HepG2 (cell line): Measurements from ENCODE around the gene PRUNE1. TPM values are rescaled to one million over a fixed set of nuclear protein-coding genes. Genes with fewer than 3 reads are reported as not detected.

Source experiments
- FOXC1 ChIP-seq: sonication (generic); formaldehyde crosslinking; IDR thresholded peaks from 2 replicates; pipeline ENCODE4 v1.8.0; 2022; ENCODE audit warnings: mild to moderate bottlenecking, missing genetic modification reagents, borderline replicate concordance
- MYNN ChIP-seq: sonication (generic); formaldehyde crosslinking; IDR thresholded peaks from 2 replicates; pipeline ENCODE4 v1.4.0; 2020; ENCODE audit warnings: mild to moderate bottlenecking, low read depth, missing genetic modification reagents
- NONO ChIP-seq, 2 experiments: fragments of 450-650 bp in 1 of 2; sonication (generic) in 1 of 2; formaldehyde crosslinking in 1 of 2; IDR thresholded peaks in 1 of 2; conservative IDR thresholded peaks in 1 of 2; 2 replicates each; pipeline versions ENCODE4 v1.6.1 to v1.8.0; 2017 to 2022; ENCODE audit warnings: mild to moderate bottlenecking in 1 of 2, missing genetic modification reagents in 1 of 2, moderate library complexity in 1 of 2
- POLR2AphosphoS5 ChIP-seq: IDR thresholded peaks from 2 replicates; pipeline ENCODE4 v1.6.1; 2012; ENCODE audit warnings: low read depth, low read length
- SSRP1 ChIP-seq: IDR thresholded peaks from 2 replicates; pipeline ENCODE4 v1.6.1; 2016; ENCODE audit warnings: control low read depth
- TERF1 ChIP-seq: sonication (generic); formaldehyde crosslinking; IDR thresholded peaks from 2 replicates; pipeline ENCODE4 v1.8.0; 2022; ENCODE audit warnings: mild to moderate bottlenecking, missing genetic modification reagents, moderate library complexity
- ZBTB20 ChIP-seq: sonication (generic); formaldehyde crosslinking; IDR thresholded peaks from 2 replicates; pipeline ENCODE4 v1.8.1; 2023; ENCODE audit warnings: missing genetic modification reagents, low read depth, mild to moderate bottlenecking, borderline replicate concordance
- ZNF292 ChIP-seq: sonication (generic); formaldehyde crosslinking; IDR thresholded peaks from 2 replicates; pipeline ENCODE4 v1.8.1; 2022; ENCODE audit warnings: mild to moderate bottlenecking, low read depth, missing genetic modification reagents, borderline replicate concordance
- ZNF451 ChIP-seq: sonication (generic); formaldehyde crosslinking; IDR thresholded peaks from 2 replicates; pipeline ENCODE4 v1.5.0; 2020; ENCODE audit warnings: mild to moderate bottlenecking, missing genetic modification reagents
- ZNF572 ChIP-seq: sonication (generic); formaldehyde crosslinking; IDR thresholded peaks from 2 replicates; pipeline ENCODE4 v1.5.1; 2020; ENCODE audit warnings: mild to moderate bottlenecking, missing genetic modification reagents
- ZNF576 ChIP-seq: sonication (generic); formaldehyde crosslinking; IDR thresholded peaks from 2 replicates; pipeline ENCODE4 v1.4.0; 2020; ENCODE audit warnings: mild to moderate bottlenecking, missing genetic modification reagents
- polyA plus RNA-seq, 8 experiments: library from polyadenylated mRNA; depleted of rRNA in 3 of 8; stranded (reverse) in 7 of 8; unstranded in 1 of 8; fragments of >200 nt; fragmentation: Illumina TruSeq in 4 of 8; extraction: Trizol in 4 of 8; gene quantifications; 2 replicates each; pipeline versions ENCODE4 v1.2.1 to v1.2.3, GENCODE V29; 2011 to 2016; ENCODE audit warnings: low read depth in 4 of 8, missing spikeins in 1 of 8, mixed read lengths in 1 of 8; ENCODE audit not compliant: insufficient read depth in 1 of 8
- total RNA-seq, 5 experiments: library from RNA; depleted of rRNA; stranded (reverse); fragments of >200 nt; fragmentation: Illumina TruSeq; extraction: Trizol; gene quantifications; 2 replicates each; pipeline ENCODE4 v1.2.3, GENCODE V29; 2016; ENCODE audit warnings: low read depth in 1 of 5
- TF ChIP-seq, protein P1 (sequence below): sonication (generic); formaldehyde crosslinking; IDR thresholded peaks from one replicate; pipeline ENCODE4 v1.5.1; 2020; ENCODE audit warnings: mild to moderate bottlenecking, missing genetic modification reagents; ENCODE audit errors: not compliant biosample characterization
- TF ChIP-seq, protein P2 (sequence below): sonication (generic); formaldehyde crosslinking; IDR thresholded peaks from 2 replicates; pipeline ENCODE4; 2020; ENCODE audit warnings: missing genetic modification reagents, mild to moderate bottlenecking, borderline replicate concordance

The PRUNE1 gene
- total and polyA plus RNA-seq, 2 of the 13 experiments (the other 11 are each of a cell fraction or from before 2014, with no cell fraction given) = 19.0 to 31.9 TPM

- TF ChIP-seq MYNN (CRISPR knock-in tag) (peak; percentile 65; the same call in 1 of the 2 replicates), ZNF572 (CRISPR knock-in tag) (no peak; the same call in 1 of the 2 replicates), FOXC1 (no peak; the same call in 1 of the 2 replicates), ZNF576 (CRISPR knock-in tag) (no peak), ZNF451 (CRISPR knock-in tag) (no peak), ZBTB20 (CRISPR knock-in tag) (peak; percentile 90; the same call in 1 of the 2 replicates), SSRP1 (no peak), POLR2AphosphoS5 (peak; percentile 69), TERF1 (CRISPR knock-in tag) (no peak), ZNF292 (CRISPR knock-in tag) (0 out of 2 replicates have a peak, but pooled peaks have one; percentile 38), NONO (IDR thresholded peaks at IDR 0.05) (no peak), NONO (CRISPR knock-in tag; conservative IDR thresholded peaks at IDR 0.05) (peak; percentile 81)
- TF ChIP-seq, protein P1, sequence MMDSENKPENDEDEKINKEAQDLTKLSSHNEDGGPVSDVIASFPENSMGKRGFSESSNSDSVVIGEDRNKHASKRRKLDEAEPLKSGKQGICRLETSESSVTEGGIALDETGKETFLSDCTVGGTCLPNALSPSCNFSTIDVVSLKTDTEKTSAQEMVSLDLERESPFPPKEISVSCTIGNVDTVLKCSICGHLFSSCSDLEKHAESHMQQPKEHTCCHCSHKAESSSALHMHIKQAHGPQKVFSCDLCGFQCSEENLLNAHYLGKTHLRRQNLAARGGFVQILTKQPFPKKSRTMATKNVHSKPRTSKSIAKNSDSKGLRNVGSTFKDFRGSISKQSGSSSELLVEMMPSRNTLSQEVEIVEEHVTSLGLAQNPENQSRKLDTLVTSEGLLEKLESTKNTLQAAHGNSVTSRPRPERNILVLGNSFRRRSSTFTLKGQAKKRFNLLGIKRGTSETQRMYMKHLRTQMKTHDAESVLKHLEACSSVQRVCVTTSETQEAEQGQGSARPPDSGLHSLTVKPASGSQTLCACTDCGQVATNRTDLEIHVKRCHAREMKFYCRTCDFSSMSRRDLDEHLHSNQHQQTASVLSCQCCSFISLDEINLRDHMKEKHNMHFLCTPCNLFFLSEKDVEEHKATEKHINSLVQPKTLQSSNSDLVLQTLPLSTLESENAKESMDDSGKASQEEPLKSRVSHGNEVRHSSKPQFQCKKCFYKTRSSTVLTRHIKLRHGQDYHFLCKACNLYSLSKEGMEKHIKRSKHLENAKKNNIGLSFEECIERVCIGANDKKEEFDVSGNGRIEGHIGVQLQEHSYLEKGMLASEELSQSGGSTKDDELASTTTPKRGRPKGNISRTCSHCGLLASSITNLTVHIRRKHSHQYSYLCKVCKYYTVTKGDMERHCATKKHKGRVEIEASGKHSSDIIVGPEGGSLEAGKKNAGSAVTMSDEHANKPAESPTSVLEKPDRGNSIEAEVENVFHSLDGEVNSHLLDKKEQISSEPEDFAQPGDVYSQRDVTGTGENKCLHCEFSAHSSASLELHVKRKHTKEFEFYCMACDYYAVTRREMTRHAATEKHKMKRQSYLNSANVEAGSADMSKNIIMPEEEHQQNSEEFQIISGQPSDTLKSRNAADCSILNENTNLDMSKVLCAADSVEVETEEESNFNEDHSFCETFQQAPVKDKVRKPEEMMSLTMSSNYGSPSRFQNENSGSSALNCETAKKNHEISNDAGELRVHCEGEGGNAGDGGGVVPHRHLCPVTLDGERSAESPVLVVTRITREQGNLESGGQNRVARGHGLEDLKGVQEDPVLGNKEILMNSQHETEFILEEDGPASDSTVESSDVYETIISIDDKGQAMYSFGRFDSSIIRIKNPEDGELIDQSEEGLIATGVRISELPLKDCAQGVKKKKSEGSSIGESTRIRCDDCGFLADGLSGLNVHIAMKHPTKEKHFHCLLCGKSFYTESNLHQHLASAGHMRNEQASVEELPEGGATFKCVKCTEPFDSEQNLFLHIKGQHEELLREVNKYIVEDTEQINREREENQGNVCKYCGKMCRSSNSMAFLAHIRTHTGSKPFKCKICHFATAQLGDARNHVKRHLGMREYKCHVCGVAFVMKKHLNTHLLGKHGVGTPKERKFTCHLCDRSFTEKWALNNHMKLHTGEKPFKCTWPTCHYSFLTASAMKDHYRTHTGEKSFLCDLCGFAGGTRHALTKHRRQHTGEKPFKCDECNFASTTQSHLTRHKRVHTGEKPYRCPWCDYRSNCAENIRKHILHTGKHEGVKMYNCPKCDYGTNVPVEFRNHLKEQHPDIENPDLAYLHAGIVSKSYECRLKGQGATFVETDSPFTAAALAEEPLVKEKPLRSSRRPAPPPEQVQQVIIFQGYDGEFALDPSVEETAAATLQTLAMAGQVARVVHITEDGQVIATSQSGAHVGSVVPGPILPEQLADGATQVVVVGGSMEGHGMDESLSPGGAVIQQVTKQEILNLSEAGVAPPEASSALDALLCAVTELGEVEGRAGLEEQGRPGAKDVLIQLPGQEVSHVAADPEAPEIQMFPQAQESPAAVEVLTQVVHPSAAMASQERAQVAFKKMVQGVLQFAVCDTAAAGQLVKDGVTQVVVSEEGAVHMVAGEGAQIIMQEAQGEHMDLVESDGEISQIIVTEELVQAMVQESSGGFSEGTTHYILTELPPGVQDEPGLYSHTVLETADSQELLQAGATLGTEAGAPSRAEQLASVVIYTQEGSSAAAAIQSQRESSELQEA (CRISPR knock-in tag) = no peak
- TF ChIP-seq, protein P2, sequence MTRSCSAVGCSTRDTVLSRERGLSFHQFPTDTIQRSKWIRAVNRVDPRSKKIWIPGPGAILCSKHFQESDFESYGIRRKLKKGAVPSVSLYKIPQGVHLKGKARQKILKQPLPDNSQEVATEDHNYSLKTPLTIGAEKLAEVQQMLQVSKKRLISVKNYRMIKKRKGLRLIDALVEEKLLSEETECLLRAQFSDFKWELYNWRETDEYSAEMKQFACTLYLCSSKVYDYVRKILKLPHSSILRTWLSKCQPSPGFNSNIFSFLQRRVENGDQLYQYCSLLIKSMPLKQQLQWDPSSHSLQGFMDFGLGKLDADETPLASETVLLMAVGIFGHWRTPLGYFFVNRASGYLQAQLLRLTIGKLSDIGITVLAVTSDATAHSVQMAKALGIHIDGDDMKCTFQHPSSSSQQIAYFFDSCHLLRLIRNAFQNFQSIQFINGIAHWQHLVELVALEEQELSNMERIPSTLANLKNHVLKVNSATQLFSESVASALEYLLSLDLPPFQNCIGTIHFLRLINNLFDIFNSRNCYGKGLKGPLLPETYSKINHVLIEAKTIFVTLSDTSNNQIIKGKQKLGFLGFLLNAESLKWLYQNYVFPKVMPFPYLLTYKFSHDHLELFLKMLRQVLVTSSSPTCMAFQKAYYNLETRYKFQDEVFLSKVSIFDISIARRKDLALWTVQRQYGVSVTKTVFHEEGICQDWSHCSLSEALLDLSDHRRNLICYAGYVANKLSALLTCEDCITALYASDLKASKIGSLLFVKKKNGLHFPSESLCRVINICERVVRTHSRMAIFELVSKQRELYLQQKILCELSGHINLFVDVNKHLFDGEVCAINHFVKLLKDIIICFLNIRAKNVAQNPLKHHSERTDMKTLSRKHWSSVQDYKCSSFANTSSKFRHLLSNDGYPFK (CRISPR knock-in tag) = peak; percentile 74
Observed at GRCh38 chr1:151059109-151060006, 51.1 kb downstream of the PRUNE1 start, which contains the start of gene CDC42SE1 (continued).
